Hematopoietic multipotent progenitor cell treated with erythropoietin and hydrocortisone succinate and interleukin-3 and kit ligand, for 6 days (in vitro differentiated cells): ENCODE results near the gene RAPH1.

Experiments
- DNase-seq: peaks from one replicate; pipeline ENCODE4 v3.0.0-alpha.2; 2015

Gene RAPH1

GRCh38 chr2:203360833-203361430, 174.2 kb downstream of the RAPH1 start:
- no peak for DNase-seq

- DNase-seq, result no peak
Measured at GRCh38 chr2:203359450-203359849, 175.7 kb downstream of the RAPH1 start.

- no peak for DNase-seq
Measured at GRCh38 chr2:203354966-203355365, 180.1 kb downstream of the RAPH1 start.

- DNase-seq, result no peak
Measured at GRCh38 chr2:203352604-203353255, 182.4 kb downstream of the RAPH1 start.

- DNase-seq, result peak; percentile 94
Measured at GRCh38 chr2:203347375-203347774, 187.7 kb downstream of the RAPH1 start.

- DNase-seq, result peak; percentile 21
Measured at GRCh38 chr2:203346612-203347011, 188.5 kb downstream of the RAPH1 start.

- DNase-seq, result no peak
Measured at GRCh38 chr2:203344667-203345066, 190.4 kb downstream of the RAPH1 start.
